Transverse colon (tissue), 4 donors: Measurements from ENCODE around the gene LAMA3.

Experiments
- CTCF ChIP-seq, 5 experiments: fragments of 200-600 bp in 3 of 5; fragments of 450-650 bp in 2 of 5; sonication (generic) in 3 of 5; IDR thresholded peaks; 1 replicate in 2 of 5; 2 replicates in 3 of 5; pipeline ENCODE4 v1.5.1; 2016 to 2017; ENCODE audit warnings: antibody characterized with exemption in 5 of 5, inconsistent platforms in 3 of 5, mild to moderate bottlenecking in 2 of 5, moderate library complexity in 1 of 5
- POLR2A ChIP-seq: fragments of 450-650 bp; IDR thresholded peaks from one replicate; pipeline ENCODE4 v1.6.1; 2016; ENCODE audit warnings: antibody characterized with exemption, mild to moderate bottlenecking, moderate library complexity
- POLR2AphosphoS5 ChIP-seq, 3 donors: sonication (generic); formaldehyde crosslinking; IDR thresholded peaks; one replicate each; pipeline ENCODE4 v1.6.1; 2016; ENCODE audit warnings: antibody characterized with exemption in 3 of 3

DNA sequence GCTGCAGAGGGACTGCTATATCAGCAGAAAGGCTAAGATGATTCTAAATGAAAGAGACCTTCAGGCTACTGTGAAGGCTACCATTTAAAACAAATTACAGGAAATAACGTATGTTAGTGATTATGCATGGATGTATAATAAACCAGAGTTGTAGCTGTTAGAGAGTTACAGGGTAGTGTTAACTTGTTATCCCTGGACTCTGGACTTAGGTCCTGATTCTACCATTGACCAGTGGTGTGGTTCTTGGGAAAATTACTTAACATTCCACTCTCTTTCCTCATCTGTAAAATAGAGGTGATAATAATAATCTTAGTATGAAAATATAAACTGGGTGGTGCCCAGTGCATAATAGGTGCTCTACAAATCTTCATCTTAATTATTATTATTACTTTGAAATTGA lies 22.2 kb downstream of the LAMA3 start:
- no peak for TF ChIP-seq POLR2AphosphoS5 (IDR thresholded peaks at IDR 0.05)
- TF ChIP-seq CTCF (IDR thresholded peaks at IDR 0.05): no peak
- TF ChIP-seq POLR2A: no peak
